ENCODE data around the gene RAMP1. TPM values are rescaled to one million over a fixed set of nuclear protein-coding genes. Genes with fewer than 3 reads are reported as not detected.

Gene RAMP1
- total and polyA plus RNA-seq, 2 of the 4 experiments (the other 2 are of a cell fraction) = 15.8 to 77.1 TPM

DNA sequence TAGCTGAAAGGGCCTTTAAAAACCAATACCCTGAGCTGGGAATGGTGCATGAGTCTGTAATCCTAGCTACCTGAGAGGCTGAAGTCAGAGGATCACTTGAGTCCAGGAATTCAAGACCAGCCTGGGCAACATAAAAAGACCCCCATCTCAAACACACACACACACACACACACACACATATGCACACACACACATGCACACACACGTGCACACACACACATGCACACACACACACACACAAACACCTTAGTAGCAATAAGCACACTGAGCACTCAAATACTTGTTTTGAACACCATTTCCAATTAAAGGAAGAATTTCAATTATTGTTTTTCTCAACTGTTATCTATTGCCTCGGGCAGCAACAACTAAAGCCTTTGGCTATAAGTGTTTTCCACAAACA is 81.8 kb downstream of the RAMP1 start:
- Histone ChIP-seq H3K9me3 (ENCODE audit: control insufficient read depth, insufficient read depth, low read length) (peaks cover 13% of the 10 kb centered on the region), H2BK120ac (ENCODE audit: low read depth, low read length) (peak overlapping the region; percentile 47; the same call in 1 of the 2 replicates), H3K79me1 (ENCODE audit: low read depth in 1 of 2, low read length in 2 of 2) (no peaks in the 10 kb centered on the region), H2AFZ (replicated peaks; ENCODE audit: low read length, poor library complexity) (no peak overlapping the region), H3K14ac (replicated peaks; ENCODE audit: low read depth, low read length) (no peak overlapping the region), H2BK5ac (ENCODE audit: low read depth, low read length, poor library complexity, severe bottlenecking) (no peak overlapping the region), H2BK15ac (ENCODE audit: low read depth, low read length) (no peak overlapping the region), H2BK20ac (ENCODE audit: low read depth, low read length) (peak overlapping the region; percentile 42; the same call in 1 of the 2 replicates), H3K27me3 (ENCODE audit: control insufficient read depth, insufficient read depth, low read length) (no peaks in the 10 kb centered on the region), H3K18ac (ENCODE audit: low read depth, low read length) (no peak overlapping the region), H3K9me1 (ENCODE audit: insufficient read depth, low read length) (peaks cover 11% of the 10 kb centered on the region), H3K4me3 (ENCODE audit: insufficient read depth, low read depth, low read length) (no peak overlapping the region), H4K5ac (ENCODE audit: low read depth, low read length) (no peak overlapping the region), H4K91ac (ENCODE audit: insufficient read depth, low read depth, low read length) (no peak overlapping the region), H3K36me3 (ENCODE audit: control insufficient read depth, insufficient read depth, low read length) (no peaks in the 10 kb centered on the region), H3K4ac (ENCODE audit: low read depth, low read length) (0 out of 2 replicates have a peak overlapping the region, but pooled peaks have one; percentile 6), H3K27ac (ENCODE audit: insufficient read depth, low read length) (no peak overlapping the region), H3K23ac (ENCODE audit: low read depth, low read length) (no peak overlapping the region), H3K9ac (ENCODE audit: low read depth, low read length) (no peak overlapping the region), H2AK5ac (ENCODE audit: low read depth, low read length) (no peak overlapping the region; the same call in 1 of the 2 replicates), H3K4me2 (ENCODE audit: low read depth, low read length) (no peak overlapping the region), H3K4me1 (ENCODE audit: control insufficient read depth, insufficient read depth, low read length) (peaks cover 6% of the 10 kb centered on the region), H4K20me1 (ENCODE audit: insufficient read depth, low read length) (no peaks in the 10 kb centered on the region; the same call in 1 of the 2 replicates), H4K8ac (ENCODE audit: low read depth in 2 of 2, low read length in 2 of 2) (no peak overlapping the region), H2AK9ac (replicated peaks; ENCODE audit: low read depth, low read length, poor library complexity) (no peak overlapping the region), H3K56ac (ENCODE audit: extremely low read depth, insufficient read depth, low read length) (no peak overlapping the region)
- no peak for TF ChIP-seq MXI1 (IDR thresholded peaks at IDR 0.05; ENCODE audit: borderline replicate concordance, low read depth, low read length)
- TF ChIP-seq RAD21 (IDR thresholded peaks at IDR 0.05; ENCODE audit: low read length) = no peak
- TF ChIP-seq FOS (IDR thresholded peaks at IDR 0.05; ENCODE audit: low read depth, low read length) = no peak
- TF ChIP-seq MAFK (IDR thresholded peaks at IDR 0.05; ENCODE audit: low read depth, low read length) = no peak
- TF ChIP-seq NFE2L2 (IDR thresholded peaks at IDR 0.05; ENCODE audit: low read depth, low read length) = no peak
- TF ChIP-seq BHLHE40 (IDR thresholded peaks at IDR 0.05; ENCODE audit: low read depth, low read length) = no peak
- ChIA-PET POLR2A (ENCODE audit: unreplicated experiment) (no interaction called here), CTCF (no interaction called here)
- no CpG with 5 or more reads among the region's 2 CpGs for whole genome bisulfite sequencing, 2 experiments (ENCODE audit: extremely low coverage in 2 of 2, insufficient read length in 1 of 2)
- ATAC-seq (ENCODE audit: low read depth) = no peak
- no peak for DNase-seq
- BruUV-seq (replicated peaks) = no TSS peak
- in situ Hi-C loops (cut with MboI; ENCODE audit: low sequenced_read_pairs) = no loop called here
- dilution Hi-C loops (cut with HindIII; ENCODE audit: low sequenced_read_pairs, unreplicated experiment) = no loop called here
- intact Hi-C loops (cut with micrococcal nuclease) = no loop called here
